Measurements from ENCODE around the gene ST6GALNAC2. TPM values are rescaled to one million over a fixed set of nuclear protein-coding genes. Genes with fewer than 3 reads are reported as not detected.

ST6GALNAC2 gene
- polyA plus RNA-seq, 1 donor (not counting 4 experiments of a cell fraction or from before 2014, with no cell fraction given), result 45.8 TPM

- H3K9ac ChIP-seq (ENCODE audit: control insufficient read depth, extremely low read depth, insufficient read depth, low read length), result no peak overlapping the region
- H2AFZ ChIP-seq (ENCODE audit: control insufficient read depth, low read length), result no peak overlapping the region
- no peaks in the 10 kb centered on the region for H3K9me3 ChIP-seq (ENCODE audit: control insufficient read depth, low read depth, low read length)
- no peaks in the 10 kb centered on the region for H3K9me1 ChIP-seq (ENCODE audit: control insufficient read depth, extremely low read depth, insufficient read depth, low read length)
- H3K4me1 ChIP-seq (ENCODE audit: control insufficient read depth, extremely low read depth, insufficient read depth, low read length), result peaks cover 32% of the 10 kb centered on the region
- DNase-seq (ENCODE audit: low read depth, low spot score) (no peak), FAIRE-seq (no peak)
- H3K27me3 ChIP-seq (ENCODE audit: control insufficient read depth, extremely low read depth, insufficient read depth, low read length), result no peaks in the 10 kb centered on the region
- peaks cover 5 to 15% of the 10 kb centered on the region in 2 experiments for H3K36me3 ChIP-seq (ENCODE audit: control insufficient read depth in 2 of 2, extremely low read depth in 1 of 2, insufficient read depth in 2 of 2, low read length in 2 of 2)
- no peak overlapping the region for H3K4me3 ChIP-seq (ENCODE audit: control insufficient read depth in 2 of 3, extremely low read depth in 1 of 3, insufficient read depth in 2 of 3, low read depth in 1 of 3, low read length in 3 of 3)
- no peak for TF ChIP-seq CTCF (optimal IDR thresholded peaks at IDR 0.05 in 1 of 3, IDR thresholded peaks at IDR 0.05 in 1 of 3, conservative IDR thresholded peaks at IDR 0.05 in 1 of 3; ENCODE audit: extremely low read depth in 1 of 3, insufficient read depth in 2 of 3, low read length in 3 of 3)
- TF ChIP-seq EZH2 (IDR thresholded peaks at IDR 0.05; ENCODE audit: low read length), result no peak
- H3K79me2 ChIP-seq (ENCODE audit: control insufficient read depth, insufficient read depth, low read length), result no peaks in the 10 kb centered on the region
- no peak overlapping the region for H3K27ac ChIP-seq (ENCODE audit: control insufficient read depth, insufficient read depth, low read length)
- dilution Hi-C loops (cut with MboI; ENCODE audit: extremely low pct_ligation_motif_present, low sequenced_read_pairs), result no loop called here
- no peaks in the 10 kb centered on the region for H4K20me1 ChIP-seq (ENCODE audit: control insufficient read depth, extremely low read depth, insufficient read depth, low read length)
- H3K4me2 ChIP-seq (ENCODE audit: control insufficient read depth, extremely low read depth, insufficient read depth, low read depth, low read length), result no peak overlapping the region
Observed at GRCh38 chr17:76576189-76576588, 9.5 kb downstream of the ST6GALNAC2 start.

- Histone ChIP-seq H3K9me1 (ENCODE audit: control insufficient read depth, extremely low read depth, insufficient read depth, low read length) (no peaks in the 10 kb centered on the region), H4K20me1 (ENCODE audit: control insufficient read depth, extremely low read depth, insufficient read depth, low read length) (no peaks in the 10 kb centered on the region), H3K4me1 (ENCODE audit: control insufficient read depth, extremely low read depth, insufficient read depth, low read length) (peaks cover 26% of the 10 kb centered on the region), H3K27ac (ENCODE audit: control insufficient read depth, insufficient read depth, low read length) (no peak overlapping the region), H3K9me3 (ENCODE audit: control insufficient read depth, low read depth, low read length) (no peaks in the 10 kb centered on the region), H3K36me3 (ENCODE audit: control insufficient read depth in 2 of 2, extremely low read depth in 1 of 2, insufficient read depth in 2 of 2, low read length in 2 of 2) (peaks cover 5 to 15% of the 10 kb centered on the region in 2 experiments), H3K79me2 (ENCODE audit: control insufficient read depth, insufficient read depth, low read length) (no peaks in the 10 kb centered on the region), H3K4me3 (ENCODE audit: control insufficient read depth in 2 of 3, extremely low read depth in 1 of 3, insufficient read depth in 2 of 3, low read depth in 1 of 3, low read length in 3 of 3) (no peak overlapping the region), H3K27me3 (ENCODE audit: control insufficient read depth, extremely low read depth, insufficient read depth, low read length) (no peaks in the 10 kb centered on the region), H3K4me2 (ENCODE audit: control insufficient read depth, extremely low read depth, insufficient read depth, low read depth, low read length) (no peak overlapping the region), H3K9ac (ENCODE audit: control insufficient read depth, extremely low read depth, insufficient read depth, low read length) (no peak overlapping the region), H2AFZ (ENCODE audit: control insufficient read depth, low read length) (no peak overlapping the region)
- DNase-seq (ENCODE audit: low read depth, low spot score) (no peak), FAIRE-seq (no peak)
- TF ChIP-seq EZH2 (IDR thresholded peaks at IDR 0.05; ENCODE audit: low read length), result no peak
- no peak for TF ChIP-seq CTCF (optimal IDR thresholded peaks at IDR 0.05 in 1 of 3, IDR thresholded peaks at IDR 0.05 in 1 of 3, conservative IDR thresholded peaks at IDR 0.05 in 1 of 3; ENCODE audit: extremely low read depth in 1 of 3, insufficient read depth in 2 of 3, low read length in 3 of 3)
- dilution Hi-C loops (cut with MboI; ENCODE audit: extremely low pct_ligation_motif_present, low sequenced_read_pairs), result no loop called here
Observed at GRCh38 chr17:76575570-76575969, 10.1 kb downstream of the ST6GALNAC2 start.
